Measurements from ENCODE around the gene HEPACAM2.

Gene HEPACAM2

GRCh38 chr7:93226310-93226709, at the start of gene HEPACAM2:
HEPACAM2 (minus strand) TSS chr7:93226469.
- no peak for DNase-seq

GRCh38 chr7:93265220-93265619, 39.0 kb upstream of the HEPACAM2 start:
- DNase-seq: no peak

- DNase-seq: no peak
Measured at GRCh38 chr7:93262535-93262934, 36.3 kb upstream of the HEPACAM2 start.

GRCh38 chr7:93258661-93259060, 32.4 kb upstream of the HEPACAM2 start:
- DNase-seq: no peak

GRCh38 chr7:93249491-93250148, 23.4 kb upstream of the HEPACAM2 start:
- no peak for DNase-seq

GRCh38 chr7:93245525-93246432, 19.5 kb upstream of the HEPACAM2 start:
- DNase-seq: no peak

- no peak for DNase-seq
Measured at GRCh38 chr7:93242106-93242505, 15.8 kb upstream of the HEPACAM2 start.

- DNase-seq: no peak
Measured at GRCh38 chr7:93239824-93240223, 13.6 kb upstream of the HEPACAM2 start.

- DNase-seq: no peak
Measured at GRCh38 chr7:93238748-93239147, 12.5 kb upstream of the HEPACAM2 start.

GRCh38 chr7:93238131-93238530, 11.9 kb upstream of the HEPACAM2 start:
- DNase-seq: no peak

- no peak for DNase-seq
Measured at GRCh38 chr7:93235541-93235940, 9.3 kb upstream of the HEPACAM2 start.

GRCh38 chr7:93232673-93233018, 6.4 kb upstream of the HEPACAM2 start:
- DNase-seq: no peak

- peak; percentile 88 for DNase-seq
Measured at GRCh38 chr7:93231799-93232672, 5.8 kb upstream of the HEPACAM2 start, which contains the start of gene VPS50. VPS50 (plus strand) TSS chr7:93232366; CDS start chr7:93232468, 102 bp downstream.

GRCh38 chr7:93231259-93231658, 5.0 kb upstream of the HEPACAM2 start:
- DNase-seq: no peak

GRCh38 chr7:93228302-93228701, 2.0 kb upstream of the HEPACAM2 start:
- no peak for DNase-seq

GRCh38 chr7:93219868-93220267, 6.4 kb downstream of the HEPACAM2 start:
- DNase-seq: no peak

GRCh38 chr7:93218997-93219827, 7.1 kb downstream of the HEPACAM2 start:
- DNase-seq: no peak

GRCh38 chr7:93212881-93213280, 13.4 kb downstream of the HEPACAM2 start:
- DNase-seq: no peak

- no peak for DNase-seq
Measured at GRCh38 chr7:93211228-93211818, 14.9 kb downstream of the HEPACAM2 start.

GRCh38 chr7:93205046-93205445, 21.2 kb downstream of the HEPACAM2 start:
- DNase-seq: no peak

GRCh38 chr7:93203496-93203895, 22.8 kb downstream of the HEPACAM2 start:
- DNase-seq: no peak

Measured in activated CD4-positive, alpha-beta T cell treated with anti-CD3 and anti-CD28 coated beads, Interleukin-2, amount 50 U/mL, for 1 hour (primary cell).